Neural crest cell (in vitro differentiated cells): ENCODE results near the gene DYSF. TPM values are rescaled to one million over a fixed set of nuclear protein-coding genes. Genes with fewer than 3 reads are reported as not detected.

Experiments
- DNase-seq: peaks from one replicate; pipeline ENCODE4 v3.0.0; 2021; ENCODE audit warnings: low read depth, mixed read lengths, low spot score
- H3K27ac Mint-ChIP-seq: one replicate; pipeline ENCODE4 v1.8.0; 2021; ENCODE audit warnings: mild to moderate bottlenecking, mixed read lengths; ENCODE audit not compliant: unreplicated experiment
- H3K27me3 Mint-ChIP-seq: 2 replicates; pipeline ENCODE4 v1.8.0; 2021; ENCODE audit warnings: low read depth, mild to moderate bottlenecking, mixed read lengths
- H3K36me3 Mint-ChIP-seq: 2 replicates; pipeline ENCODE4 v1.8.0; 2021; ENCODE audit warnings: low read depth, mild to moderate bottlenecking, mixed read lengths
- H3K4me1 Mint-ChIP-seq: 2 replicates; pipeline ENCODE4 v1.8.0; 2021; ENCODE audit warnings: mixed read lengths
- H3K4me3 Mint-ChIP-seq: one replicate; pipeline ENCODE4 v1.8.0; 2021; ENCODE audit warnings: mild to moderate bottlenecking, mixed read lengths
- H3K9me3 Mint-ChIP-seq: 2 replicates; pipeline ENCODE4 v1.8.0; 2021; ENCODE audit warnings: mixed read lengths
- total RNA-seq: library from RNA; stranded (reverse); gene quantifications from 2 replicates; pipeline ENCODE4 v1.2.1, GENCODE V29; 2021
- TF ChIP-seq, protein P1 (sequence below): fragments of 200-600 bp; sonication (generic); conservative IDR thresholded peaks from 2 replicates; pipeline ENCODE4 v1.5.0; 2021; ENCODE audit warnings: antibody characterized with exemption, mild to moderate bottlenecking

DYSF gene
- total RNA-seq, 1 donor from 2014 or later: 2.2 TPM

DNA sequence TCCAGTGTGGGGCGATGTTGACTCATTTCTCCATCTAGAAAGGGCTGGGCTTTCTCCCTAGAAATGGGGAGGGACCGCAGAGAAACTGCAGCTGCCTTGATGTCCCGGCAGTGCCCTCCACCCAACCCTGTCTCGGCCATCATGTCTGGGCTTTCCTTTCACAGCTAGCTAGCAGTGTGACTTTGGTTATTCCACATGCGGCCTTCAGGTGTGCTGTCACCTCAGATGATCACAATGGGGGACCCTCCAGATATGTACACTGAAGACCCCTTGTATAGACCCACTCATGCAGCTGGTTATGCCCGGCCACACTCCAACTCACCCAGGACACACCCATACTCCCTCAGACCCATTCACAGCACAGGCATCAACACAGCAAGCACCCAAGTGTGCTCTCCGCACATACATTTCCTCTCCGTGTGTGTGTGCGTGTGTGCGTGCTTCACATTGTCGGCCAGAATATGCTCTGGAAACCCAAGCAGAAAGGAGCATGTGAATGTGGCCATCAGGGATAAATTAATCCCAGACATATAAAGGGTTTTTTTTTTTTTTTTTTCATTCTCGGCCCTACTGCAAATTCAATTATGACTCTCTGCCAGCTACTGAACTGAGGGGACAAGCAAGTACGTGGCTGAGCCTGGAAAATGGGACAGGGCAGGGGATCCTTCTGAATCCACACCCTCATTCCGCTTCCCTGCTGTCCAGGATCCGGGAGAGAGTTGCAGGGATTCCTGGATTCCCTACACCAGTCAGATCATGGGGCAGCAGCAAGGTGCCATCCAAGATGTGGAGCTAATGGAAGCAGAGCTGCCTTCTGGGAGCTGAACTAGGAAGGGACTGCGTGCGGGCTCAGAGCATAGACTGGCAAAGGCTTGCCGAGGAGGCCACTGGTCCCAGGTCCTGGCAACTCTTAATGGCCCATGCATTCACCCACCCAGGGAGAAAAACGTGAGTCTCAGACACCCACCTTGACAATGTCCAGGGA, 240.2 kb downstream of the DYSF start:
- H3K27ac Mint-ChIP-seq: no peak overlapping the region
- no peak overlapping the region for H3K4me3 Mint-ChIP-seq
- H3K27me3 Mint-ChIP-seq: no peaks in the 10 kb centered on the region
- H3K36me3 Mint-ChIP-seq: no peaks in the 10 kb centered on the region
- peaks cover 24% of the 10 kb centered on the region for H3K4me1 Mint-ChIP-seq
- TF ChIP-seq, protein P1, sequence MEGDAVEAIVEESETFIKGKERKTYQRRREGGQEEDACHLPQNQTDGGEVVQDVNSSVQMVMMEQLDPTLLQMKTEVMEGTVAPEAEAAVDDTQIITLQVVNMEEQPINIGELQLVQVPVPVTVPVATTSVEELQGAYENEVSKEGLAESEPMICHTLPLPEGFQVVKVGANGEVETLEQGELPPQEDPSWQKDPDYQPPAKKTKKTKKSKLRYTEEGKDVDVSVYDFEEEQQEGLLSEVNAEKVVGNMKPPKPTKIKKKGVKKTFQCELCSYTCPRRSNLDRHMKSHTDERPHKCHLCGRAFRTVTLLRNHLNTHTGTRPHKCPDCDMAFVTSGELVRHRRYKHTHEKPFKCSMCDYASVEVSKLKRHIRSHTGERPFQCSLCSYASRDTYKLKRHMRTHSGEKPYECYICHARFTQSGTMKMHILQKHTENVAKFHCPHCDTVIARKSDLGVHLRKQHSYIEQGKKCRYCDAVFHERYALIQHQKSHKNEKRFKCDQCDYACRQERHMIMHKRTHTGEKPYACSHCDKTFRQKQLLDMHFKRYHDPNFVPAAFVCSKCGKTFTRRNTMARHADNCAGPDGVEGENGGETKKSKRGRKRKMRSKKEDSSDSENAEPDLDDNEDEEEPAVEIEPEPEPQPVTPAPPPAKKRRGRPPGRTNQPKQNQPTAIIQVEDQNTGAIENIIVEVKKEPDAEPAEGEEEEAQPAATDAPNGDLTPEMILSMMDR: no peak
- DNase-seq: no peak
- peaks cover 1% of the 10 kb centered on the region for H3K9me3 Mint-ChIP-seq

DNA sequence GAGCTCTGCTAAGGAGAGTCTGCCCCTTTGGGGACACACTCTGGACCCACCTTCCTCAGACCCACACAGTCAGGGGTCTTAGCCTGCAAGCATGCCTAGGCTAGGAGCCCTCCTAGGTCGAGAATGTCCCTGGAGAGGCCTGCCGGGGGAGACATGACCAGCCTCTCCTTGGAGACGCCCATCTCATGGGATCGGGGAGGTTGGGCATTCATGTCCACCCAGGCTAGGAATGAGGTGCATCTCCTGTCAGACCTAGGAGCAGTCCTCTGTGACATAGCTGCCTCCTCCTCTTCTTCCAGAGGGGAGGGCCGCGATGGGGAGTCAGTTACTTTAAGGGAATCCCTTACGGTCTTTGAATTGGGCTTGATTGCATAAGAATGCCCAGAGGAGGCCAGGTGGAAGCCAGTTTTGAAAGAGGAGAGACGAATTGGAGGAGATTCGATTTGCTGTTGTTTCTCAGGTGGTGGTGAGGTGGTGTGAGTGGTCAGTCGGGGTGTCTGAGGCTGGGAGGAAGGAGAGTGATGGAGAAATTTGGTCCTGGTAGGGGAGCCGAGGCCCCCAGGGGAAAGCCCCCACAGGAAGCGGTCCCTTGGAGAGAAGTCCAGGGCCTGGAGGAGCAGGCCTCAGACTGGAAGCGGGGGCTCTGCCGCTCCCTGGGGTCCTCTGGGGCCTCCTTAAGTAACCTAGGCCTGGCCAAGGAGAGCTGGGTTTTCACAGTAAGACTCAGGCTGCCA, 241.3 kb downstream of the DYSF start:
- Mint-ChIP-seq H3K27ac (no peak overlapping the region), H3K36me3 (no peaks in the 10 kb centered on the region), H3K4me3 (no peak overlapping the region), H3K9me3 (no peaks in the 10 kb centered on the region), H3K4me1 (peaks cover 33% of the 10 kb centered on the region), H3K27me3 (no peaks in the 10 kb centered on the region)
- TF ChIP-seq, protein P1: no peak
- DNase-seq: no peak

DNA sequence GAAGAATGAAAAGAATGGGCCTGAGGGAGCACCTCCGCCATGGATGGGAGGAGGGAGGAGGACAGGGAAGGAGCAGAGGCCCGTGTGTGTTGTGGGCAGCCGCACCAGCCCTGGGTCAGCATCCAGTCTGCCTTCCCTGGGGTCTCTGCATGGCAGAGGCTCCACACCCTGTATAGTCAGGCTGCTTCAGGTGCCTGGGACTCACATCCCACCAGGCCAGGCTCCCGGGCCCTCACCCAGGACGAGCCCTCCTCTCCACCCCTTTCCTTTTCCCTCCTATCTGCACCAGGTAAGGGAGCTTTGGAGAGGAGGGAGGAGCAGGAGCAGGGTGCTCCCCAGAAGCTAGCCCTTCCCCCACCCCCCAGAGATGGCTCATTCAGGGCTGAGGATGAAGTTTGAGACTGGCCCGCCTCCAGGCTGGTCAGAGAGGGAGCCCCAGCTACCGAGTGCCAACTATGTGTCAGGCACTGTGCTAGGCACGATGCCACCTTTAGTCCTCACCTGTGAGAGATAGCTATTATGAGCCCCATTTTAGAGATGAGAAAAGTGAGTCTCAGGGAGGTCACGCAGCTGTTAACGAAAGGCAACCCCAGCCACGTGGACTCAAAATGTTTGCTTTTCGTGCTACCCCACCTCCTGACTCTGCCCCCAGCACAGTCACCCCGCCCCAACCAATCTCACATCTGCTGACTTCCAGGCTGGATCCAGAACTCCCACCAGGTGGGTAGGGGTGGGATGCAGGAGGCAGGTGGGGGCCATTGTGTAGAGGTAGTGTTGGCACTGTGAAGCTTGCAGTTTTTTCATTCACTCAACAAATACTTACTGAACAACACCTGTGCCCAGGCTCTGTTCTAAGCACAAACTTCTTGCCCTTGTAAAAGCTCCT, 242.1 kb downstream of the DYSF start:
- no peak for DNase-seq
- TF ChIP-seq, protein P1: no peak
- Mint-ChIP-seq H3K36me3 (no peaks in the 10 kb centered on the region), H3K27ac (no peak overlapping the region), H3K27me3 (no peaks in the 10 kb centered on the region), H3K4me1 (peaks cover 39% of the 10 kb centered on the region), H3K4me3 (no peak overlapping the region), H3K9me3 (no peaks in the 10 kb centered on the region)

DNA sequence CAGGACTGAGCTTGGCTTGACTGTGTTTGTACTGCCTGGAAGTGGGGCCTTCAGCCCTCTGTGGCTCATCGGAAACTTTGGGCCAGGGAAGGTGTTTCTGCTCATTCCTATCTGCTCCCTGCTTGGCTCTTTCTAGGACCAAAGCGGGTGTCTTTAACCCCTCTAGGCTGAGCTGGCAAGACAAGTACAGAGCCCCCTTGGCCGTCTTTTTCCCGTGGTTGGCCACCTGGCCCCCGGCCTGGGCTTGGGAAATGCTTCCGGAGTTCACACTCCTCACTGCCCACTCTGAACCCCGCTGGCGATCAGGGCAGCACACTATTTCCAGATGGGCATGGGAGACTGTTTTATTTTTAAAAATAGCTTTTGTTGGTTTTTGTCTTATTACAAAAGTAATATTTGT, 243.0 kb downstream of the DYSF start:
- no peaks in the 10 kb centered on the region for H3K27me3 Mint-ChIP-seq
- DNase-seq: no peak
- no peak overlapping the region for H3K4me3 Mint-ChIP-seq
- no peaks in the 10 kb centered on the region for H3K9me3 Mint-ChIP-seq
- H3K36me3 Mint-ChIP-seq: no peaks in the 10 kb centered on the region
- H3K27ac Mint-ChIP-seq: no peak overlapping the region
- TF ChIP-seq, protein P1: no peak
- peaks cover 39% of the 10 kb centered on the region for H3K4me1 Mint-ChIP-seq
